HepG2 (cell line): ENCODE data around the gene TMEM63B. TPM values are rescaled to one million over a fixed set of nuclear protein-coding genes. Genes with fewer than 3 reads are reported as not detected.

Experiments used
- FOXP4 ChIP-seq: sonication (generic); formaldehyde crosslinking; IDR thresholded peaks from 2 replicates; pipeline ENCODE4 v1.4.0; 2020; ENCODE audit warnings: missing genetic modification reagents
- JARID2 ChIP-seq: sonication (generic); formaldehyde crosslinking; IDR thresholded peaks from 2 replicates; pipeline ENCODE4 v1.8.1; 2023; ENCODE audit warnings: missing genetic modification reagents, inconsistent platforms; ENCODE audit not compliant: insufficient replicate concordance
- MTA3 ChIP-seq: sonication (generic); formaldehyde crosslinking; IDR thresholded peaks from 2 replicates; pipeline ENCODE4 v1.4.0; 2020; ENCODE audit warnings: missing genetic modification reagents
- RBFOX2 ChIP-seq: fragments of 200-400 bp; formaldehyde crosslinking; IDR thresholded peaks from 2 replicates; pipeline ENCODE4 v1.6.1; 2017; ENCODE audit warnings: low read depth, mild to moderate bottlenecking, low read length
- REXO4 ChIP-seq: sonication (generic); formaldehyde crosslinking; IDR thresholded peaks from 2 replicates; pipeline ENCODE4 v1.8.0; 2022; ENCODE audit warnings: missing genetic modification reagents, mild to moderate bottlenecking, borderline replicate concordance
- ZNF235 ChIP-seq: sonication (generic); formaldehyde crosslinking; IDR thresholded peaks from 2 replicates; pipeline ENCODE4 v1.8.1; 2023; ENCODE audit warnings: mild to moderate bottlenecking, missing genetic modification reagents, borderline replicate concordance
- ZNF589 ChIP-seq: sonication (generic); formaldehyde crosslinking; conservative IDR thresholded peaks from 2 replicates; pipeline ENCODE4 v1.8.0; 2022; ENCODE audit warnings: mild to moderate bottlenecking, moderate library complexity, missing genetic modification reagents
- ZNF670 ChIP-seq: sonication (generic); formaldehyde crosslinking; IDR thresholded peaks from 2 replicates; pipeline ENCODE4 v1.8.0; 2022; ENCODE audit warnings: mild to moderate bottlenecking, missing genetic modification reagents, borderline replicate concordance
- ZNF749 ChIP-seq: sonication (generic); formaldehyde crosslinking; IDR thresholded peaks from 2 replicates; pipeline ENCODE4 v1.8.0; 2022; ENCODE audit warnings: mild to moderate bottlenecking, missing genetic modification reagents, moderate library complexity, borderline replicate concordance
- polyA plus RNA-seq, 8 experiments: library from polyadenylated mRNA; depleted of rRNA in 3 of 8; stranded (reverse) in 7 of 8; unstranded in 1 of 8; fragments of >200 nt; fragmentation: Illumina TruSeq in 4 of 8; extraction: Trizol in 4 of 8; gene quantifications; 2 replicates each; pipeline versions ENCODE4 v1.2.1 to v1.2.3, GENCODE V29; 2011 to 2016; ENCODE audit warnings: low read depth in 4 of 8, missing spikeins in 1 of 8, mixed read lengths in 1 of 8; ENCODE audit not compliant: insufficient read depth in 1 of 8
- total RNA-seq, 5 experiments: library from RNA; depleted of rRNA; stranded (reverse); fragments of >200 nt; fragmentation: Illumina TruSeq; extraction: Trizol; gene quantifications; 2 replicates each; pipeline ENCODE4 v1.2.3, GENCODE V29; 2016; ENCODE audit warnings: low read depth in 1 of 5
- TF ChIP-seq, protein P1 (sequence below): sonication (generic); formaldehyde crosslinking; IDR thresholded peaks from 2 replicates; pipeline ENCODE4 v1.5.1; 2020; ENCODE audit warnings: mild to moderate bottlenecking, missing genetic modification reagents
- TF ChIP-seq, protein P2 (sequence below): sonication (generic); formaldehyde crosslinking; IDR thresholded peaks from 2 replicates; pipeline ENCODE4 v1.9.0; 2021; ENCODE audit warnings: mild to moderate bottlenecking, missing genetic modification reagents
- TF ChIP-seq, protein P3 (sequence below): sonication (generic); formaldehyde crosslinking; IDR thresholded peaks from 2 replicates; pipeline ENCODE4 v1.5.1; 2020; ENCODE audit warnings: mild to moderate bottlenecking, missing genetic modification reagents, moderate library complexity

Gene TMEM63B
- total and polyA plus RNA-seq, 2 of the 13 experiments (the other 11 are each of a cell fraction or from before 2014, with no cell fraction given), result 27.4 to 75.8 TPM

DNA sequence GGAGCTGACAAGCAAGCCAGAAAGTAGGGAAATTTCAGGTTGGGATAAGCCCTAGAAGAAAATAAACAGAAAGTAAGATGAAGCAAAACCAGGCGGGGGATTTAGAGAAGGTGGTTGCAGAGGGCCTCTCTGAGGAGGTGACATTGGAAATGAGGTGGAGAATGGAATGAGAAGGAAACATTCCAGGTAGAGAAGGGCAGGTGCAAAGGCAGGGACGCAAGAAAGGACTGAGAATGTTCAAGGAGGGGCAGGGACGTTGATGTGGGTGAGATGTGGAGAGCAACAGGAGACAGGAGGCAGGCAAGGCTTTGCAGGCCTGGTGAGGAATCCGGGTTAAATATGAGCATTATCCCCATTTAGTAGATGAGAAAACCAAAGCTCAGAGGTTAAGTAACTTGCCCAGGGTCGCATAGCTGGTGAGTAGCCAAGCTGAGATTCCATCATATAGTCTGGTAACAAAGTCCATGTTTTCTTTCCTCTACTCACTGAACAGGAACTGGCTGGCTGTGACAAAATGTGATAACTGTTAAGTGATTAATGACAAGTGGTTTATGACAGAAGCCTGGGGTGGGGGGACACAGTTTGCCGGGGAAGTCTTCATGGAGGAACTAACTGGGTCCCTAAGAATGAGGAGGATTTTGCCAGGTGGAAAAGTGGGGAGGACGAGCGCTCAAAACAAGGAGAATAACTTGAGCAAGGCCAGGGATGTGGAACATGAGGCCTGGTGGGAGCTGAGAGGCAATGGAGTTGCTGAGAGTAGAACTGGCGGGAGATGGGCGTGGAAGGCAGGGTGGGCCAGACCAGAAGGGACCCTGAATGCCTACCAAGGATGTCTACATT lies 32.7 kb upstream of the TMEM63B start (continued):
- TF ChIP-seq, protein P1, sequence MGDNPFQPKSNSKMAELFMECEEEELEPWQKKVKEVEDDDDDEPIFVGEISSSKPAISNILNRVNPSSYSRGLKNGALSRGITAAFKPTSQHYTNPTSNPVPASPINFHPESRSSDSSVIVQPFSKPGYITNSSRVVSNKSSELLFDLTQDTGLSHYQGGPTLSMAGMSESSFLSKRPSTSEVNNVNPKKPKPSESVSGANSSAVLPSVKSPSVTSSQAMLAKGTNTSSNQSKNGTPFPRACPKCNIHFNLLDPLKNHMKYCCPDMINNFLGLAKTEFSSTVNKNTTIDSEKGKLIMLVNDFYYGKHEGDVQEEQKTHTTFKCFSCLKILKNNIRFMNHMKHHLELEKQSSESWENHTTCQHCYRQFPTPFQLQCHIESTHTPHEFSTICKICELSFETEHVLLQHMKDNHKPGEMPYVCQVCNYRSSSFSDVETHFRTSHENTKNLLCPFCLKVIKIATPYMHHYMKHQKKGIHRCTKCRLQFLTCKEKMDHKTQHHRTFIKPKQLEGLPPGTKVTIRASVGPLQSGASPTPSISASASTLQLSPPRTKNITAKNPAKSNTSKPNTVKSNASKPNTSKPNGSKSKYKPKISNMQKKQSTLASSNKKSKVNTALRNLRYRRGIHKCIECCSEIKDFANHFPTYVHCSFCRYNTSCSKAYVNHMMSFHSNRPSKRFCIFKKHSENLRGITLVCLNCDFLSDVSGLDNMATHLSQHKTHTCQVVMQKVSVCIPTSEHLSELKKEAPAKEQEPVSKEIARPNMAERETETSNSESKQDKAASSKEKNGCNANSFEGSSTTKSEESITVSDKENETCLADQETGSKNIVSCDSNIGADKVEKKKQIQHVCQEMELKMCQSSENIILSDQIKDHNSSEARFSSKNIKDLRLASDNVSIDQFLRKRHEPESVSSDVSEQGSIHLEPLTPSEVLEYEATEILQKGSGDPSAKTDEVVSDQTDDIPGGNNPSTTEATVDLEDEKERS (CRISPR knock-in tag), result peak; percentile 65; the same call in 1 of the 2 replicates
- TF ChIP-seq RBFOX2 (no peak), ZNF589 (CRISPR knock-in tag) (no peak), ZNF749 (CRISPR knock-in tag) (no peak), JARID2 (CRISPR knock-in tag) (no peak), REXO4 (no peak), FOXP4 (CRISPR knock-in tag) (no peak; the same call in 1 of the 2 replicates), ZNF670 (CRISPR knock-in tag) (peak; percentile 87; the same call in 1 of the 2 replicates), ZNF235 (CRISPR knock-in tag) (no peak), MTA3 (CRISPR knock-in tag) (no peak)
- TF ChIP-seq, protein P2, sequence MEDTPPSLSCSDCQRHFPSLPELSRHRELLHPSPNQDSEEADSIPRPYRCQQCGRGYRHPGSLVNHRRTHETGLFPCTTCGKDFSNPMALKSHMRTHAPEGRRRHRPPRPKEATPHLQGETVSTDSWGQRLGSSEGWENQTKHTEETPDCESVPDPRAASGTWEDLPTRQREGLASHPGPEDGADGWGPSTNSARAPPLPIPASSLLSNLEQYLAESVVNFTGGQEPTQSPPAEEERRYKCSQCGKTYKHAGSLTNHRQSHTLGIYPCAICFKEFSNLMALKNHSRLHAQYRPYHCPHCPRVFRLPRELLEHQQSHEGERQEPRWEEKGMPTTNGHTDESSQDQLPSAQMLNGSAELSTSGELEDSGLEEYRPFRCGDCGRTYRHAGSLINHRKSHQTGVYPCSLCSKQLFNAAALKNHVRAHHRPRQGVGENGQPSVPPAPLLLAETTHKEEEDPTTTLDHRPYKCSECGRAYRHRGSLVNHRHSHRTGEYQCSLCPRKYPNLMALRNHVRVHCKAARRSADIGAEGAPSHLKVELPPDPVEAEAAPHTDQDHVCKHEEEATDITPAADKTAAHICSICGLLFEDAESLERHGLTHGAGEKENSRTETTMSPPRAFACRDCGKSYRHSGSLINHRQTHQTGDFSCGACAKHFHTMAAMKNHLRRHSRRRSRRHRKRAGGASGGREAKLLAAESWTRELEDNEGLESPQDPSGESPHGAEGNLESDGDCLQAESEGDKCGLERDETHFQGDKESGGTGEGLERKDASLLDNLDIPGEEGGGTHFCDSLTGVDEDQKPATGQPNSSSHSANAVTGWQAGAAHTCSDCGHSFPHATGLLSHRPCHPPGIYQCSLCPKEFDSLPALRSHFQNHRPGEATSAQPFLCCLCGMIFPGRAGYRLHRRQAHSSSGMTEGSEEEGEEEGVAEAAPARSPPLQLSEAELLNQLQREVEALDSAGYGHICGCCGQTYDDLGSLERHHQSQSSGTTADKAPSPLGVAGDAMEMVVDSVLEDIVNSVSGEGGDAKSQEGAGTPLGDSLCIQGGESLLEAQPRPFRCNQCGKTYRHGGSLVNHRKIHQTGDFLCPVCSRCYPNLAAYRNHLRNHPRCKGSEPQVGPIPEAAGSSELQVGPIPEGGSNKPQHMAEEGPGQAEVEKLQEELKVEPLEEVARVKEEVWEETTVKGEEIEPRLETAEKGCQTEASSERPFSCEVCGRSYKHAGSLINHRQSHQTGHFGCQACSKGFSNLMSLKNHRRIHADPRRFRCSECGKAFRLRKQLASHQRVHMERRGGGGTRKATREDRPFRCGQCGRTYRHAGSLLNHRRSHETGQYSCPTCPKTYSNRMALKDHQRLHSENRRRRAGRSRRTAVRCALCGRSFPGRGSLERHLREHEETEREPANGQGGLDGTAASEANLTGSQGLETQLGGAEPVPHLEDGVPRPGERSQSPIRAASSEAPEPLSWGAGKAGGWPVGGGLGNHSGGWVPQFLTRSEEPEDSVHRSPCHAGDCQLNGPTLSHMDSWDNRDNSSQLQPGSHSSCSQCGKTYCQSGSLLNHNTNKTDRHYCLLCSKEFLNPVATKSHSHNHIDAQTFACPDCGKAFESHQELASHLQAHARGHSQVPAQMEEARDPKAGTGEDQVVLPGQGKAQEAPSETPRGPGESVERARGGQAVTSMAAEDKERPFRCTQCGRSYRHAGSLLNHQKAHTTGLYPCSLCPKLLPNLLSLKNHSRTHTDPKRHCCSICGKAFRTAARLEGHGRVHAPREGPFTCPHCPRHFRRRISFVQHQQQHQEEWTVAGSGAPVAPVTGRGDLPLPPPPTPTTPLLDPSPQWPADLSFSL (CRISPR knock-in tag), result no peak
- TF ChIP-seq, protein P3, sequence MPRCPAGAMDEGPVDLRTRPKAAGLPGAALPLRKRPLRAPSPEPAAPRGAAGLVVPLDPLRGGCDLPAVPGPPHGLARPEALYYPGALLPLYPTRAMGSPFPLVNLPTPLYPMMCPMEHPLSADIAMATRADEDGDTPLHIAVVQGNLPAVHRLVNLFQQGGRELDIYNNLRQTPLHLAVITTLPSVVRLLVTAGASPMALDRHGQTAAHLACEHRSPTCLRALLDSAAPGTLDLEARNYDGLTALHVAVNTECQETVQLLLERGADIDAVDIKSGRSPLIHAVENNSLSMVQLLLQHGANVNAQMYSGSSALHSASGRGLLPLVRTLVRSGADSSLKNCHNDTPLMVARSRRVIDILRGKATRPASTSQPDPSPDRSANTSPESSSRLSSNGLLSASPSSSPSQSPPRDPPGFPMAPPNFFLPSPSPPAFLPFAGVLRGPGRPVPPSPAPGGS (CRISPR knock-in tag), result peak; percentile 20; the same call in 1 of the 2 replicates
